SHP77 treated with DMSO at 0.1 percent for 48 hours (cell line): Measurements from ENCODE around the gene EPHA10.

Experiments
- DNase-seq: peaks from one replicate; lab custom pipeline; 2025; lab: John Stamatoyannopoulos, UW

The EPHA10 gene

DNA sequence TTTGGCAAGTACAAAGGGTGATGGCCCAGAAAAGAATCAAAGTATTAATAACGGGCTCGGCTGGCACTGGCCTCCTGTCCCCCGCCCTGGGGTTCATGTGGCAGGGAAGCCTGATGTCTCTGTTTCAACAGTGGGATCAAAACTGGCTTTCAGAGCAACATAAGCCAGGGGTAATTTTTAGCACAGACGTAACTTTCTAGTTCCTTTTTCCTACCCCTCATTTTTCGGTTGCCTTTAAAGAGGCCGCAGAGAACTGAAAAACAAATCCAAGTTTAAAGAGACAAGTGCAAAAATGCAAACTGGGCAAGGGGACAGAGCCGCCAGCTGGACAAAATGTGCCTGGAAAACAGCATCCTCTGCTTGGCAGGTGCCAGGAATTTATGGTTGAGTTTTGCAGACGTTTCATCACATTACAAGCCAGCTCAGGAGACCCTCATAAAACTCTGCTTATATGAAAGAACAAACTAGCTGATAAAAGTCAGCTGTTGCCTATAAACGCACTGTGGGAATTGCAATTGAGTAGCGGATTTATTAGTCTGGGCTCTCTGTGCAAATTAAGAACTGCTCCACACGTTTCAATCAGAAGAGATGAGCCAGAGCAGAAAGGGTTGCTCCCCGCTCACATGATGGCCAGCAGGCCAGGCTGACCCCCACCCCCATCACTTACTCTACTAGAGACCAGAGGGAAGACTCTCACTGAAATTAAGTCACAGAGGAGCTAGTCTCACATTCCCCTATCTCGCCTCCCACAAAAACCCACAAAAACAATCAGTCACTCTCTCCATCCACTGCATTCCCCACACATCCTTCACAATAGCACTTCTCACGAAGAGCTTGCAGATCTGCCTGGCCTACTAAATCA lies 88.4 kb downstream of the EPHA10 start:
- DNase-seq: no peak

DNA sequence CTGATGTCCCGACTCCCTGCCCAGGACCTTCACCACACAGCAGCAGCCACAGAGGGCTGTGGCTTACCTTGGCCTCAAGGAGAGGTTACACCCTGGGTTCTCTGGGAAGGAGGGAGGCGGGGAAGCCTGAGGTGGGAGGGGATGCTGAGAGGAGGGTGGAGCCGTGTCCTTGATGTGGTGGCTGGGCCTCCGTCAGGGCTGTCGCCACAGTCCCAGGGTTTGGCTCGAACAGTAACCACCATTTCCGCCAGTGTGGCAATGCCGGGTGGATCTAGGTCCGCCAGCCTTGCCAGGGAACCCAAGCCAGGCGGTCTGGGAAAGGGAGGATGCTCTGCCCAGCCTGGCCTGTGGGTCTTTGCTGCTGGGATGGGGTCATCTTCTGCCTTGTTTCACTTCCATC lies 91.0 kb downstream of the EPHA10 start:
- DNase-seq: no peak

DNA sequence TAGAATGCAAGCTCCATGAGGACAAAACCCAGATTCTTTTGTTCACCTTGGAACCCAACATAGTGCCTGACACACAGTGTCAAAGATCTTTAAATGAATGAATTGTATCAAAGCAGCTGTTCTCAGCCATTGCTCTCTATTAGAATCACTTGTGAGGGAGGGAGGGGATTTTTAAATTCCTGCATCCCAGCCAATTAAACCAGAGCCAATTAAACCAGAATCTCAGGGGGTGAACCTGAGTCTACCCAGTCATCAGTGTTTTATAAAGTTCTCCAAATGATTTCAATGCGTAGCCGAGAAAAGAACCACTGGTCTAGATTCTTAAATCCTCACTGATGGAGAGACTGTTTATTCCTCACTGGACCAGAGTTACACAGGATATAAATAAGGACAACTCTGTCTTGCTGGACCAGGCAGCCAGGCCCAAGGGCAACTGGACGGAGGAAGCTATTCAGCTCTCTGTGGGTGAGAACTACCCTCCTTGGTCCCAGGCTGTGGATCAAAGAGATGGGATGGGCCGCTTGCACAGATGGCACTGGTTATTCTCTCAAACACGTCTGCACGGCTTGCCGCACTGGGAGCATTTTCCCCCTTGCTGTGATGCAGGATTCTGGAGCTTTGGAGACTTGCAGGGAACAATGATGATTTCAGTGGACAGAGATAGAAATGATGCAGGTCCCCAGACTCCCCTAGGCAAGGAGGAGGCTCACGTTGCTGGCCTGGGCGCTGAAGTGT lies 92.6 kb downstream of the EPHA10 start:
- no peak for DNase-seq

DNA sequence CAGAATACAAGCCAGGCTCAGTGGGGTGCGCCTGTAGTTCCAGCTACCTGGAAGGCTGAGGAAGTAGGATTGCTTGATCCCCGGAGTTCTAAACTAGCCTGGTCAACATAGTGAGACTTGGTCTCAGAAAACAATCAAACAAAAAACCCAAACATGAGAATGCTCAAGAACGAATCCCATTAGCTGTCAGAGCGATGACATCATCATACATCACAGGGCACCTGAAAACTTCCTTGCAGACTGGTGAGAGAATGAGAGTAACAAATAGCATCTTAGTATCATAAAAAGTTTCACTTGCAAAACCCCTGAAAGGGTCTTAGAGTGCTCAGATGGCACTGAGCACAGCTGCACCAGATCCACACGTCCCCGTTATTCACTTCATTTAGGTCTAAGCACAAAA lies 93.7 kb downstream of the EPHA10 start:
- DNase-seq: no peak

DNA sequence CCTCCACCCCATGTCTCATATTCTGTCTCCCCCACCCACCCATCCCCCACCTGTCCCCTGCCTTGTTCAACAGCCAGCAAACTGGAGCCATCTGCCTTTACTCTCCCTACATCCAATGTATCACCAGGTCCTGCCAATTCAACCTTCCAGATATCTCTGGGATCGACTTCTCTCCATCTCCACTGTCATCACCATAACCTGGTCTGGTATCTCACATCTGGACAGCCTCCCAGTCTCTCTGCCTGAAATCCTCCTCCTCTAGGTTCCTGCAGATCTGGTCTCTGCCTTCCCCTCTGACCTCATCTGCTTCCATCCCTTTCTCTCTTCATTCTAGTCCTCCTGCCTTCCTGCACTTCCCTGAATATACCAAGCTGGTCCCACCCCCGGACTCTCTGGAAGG lies 94.8 kb downstream of the EPHA10 start:
- DNase-seq: no peak

DNA sequence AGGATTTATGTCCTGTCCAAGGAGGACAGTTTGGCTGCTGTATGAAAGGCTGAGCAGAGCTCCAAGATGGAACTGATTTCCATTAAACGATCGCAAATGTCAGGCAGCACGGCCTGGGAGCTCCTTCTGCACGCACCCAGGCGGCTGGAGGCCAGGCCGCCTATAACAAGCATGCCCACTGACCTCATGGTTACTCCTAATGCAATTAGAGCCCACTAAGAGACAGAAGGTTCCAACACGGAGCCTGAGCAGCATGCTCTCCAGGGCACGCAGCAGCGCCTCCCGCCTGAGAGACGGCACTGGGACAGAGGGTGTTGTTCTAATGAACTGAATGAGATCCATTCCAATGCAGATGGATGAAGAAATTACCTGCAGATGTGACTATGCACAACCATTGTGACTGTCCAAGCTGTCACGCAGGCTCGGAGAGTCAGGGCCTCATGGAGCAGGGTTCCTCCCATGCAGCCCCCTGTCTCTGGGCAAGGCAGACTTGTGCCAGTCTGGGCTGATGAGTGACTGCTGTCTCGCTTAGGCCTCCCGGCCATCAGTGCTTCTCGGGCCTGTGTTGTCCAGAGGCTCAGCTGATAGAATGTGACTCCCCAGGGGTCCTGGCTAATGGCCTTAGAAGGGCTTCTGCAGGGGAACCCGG lies 97.8 kb downstream of the EPHA10 start:
- DNase-seq: no peak

DNA sequence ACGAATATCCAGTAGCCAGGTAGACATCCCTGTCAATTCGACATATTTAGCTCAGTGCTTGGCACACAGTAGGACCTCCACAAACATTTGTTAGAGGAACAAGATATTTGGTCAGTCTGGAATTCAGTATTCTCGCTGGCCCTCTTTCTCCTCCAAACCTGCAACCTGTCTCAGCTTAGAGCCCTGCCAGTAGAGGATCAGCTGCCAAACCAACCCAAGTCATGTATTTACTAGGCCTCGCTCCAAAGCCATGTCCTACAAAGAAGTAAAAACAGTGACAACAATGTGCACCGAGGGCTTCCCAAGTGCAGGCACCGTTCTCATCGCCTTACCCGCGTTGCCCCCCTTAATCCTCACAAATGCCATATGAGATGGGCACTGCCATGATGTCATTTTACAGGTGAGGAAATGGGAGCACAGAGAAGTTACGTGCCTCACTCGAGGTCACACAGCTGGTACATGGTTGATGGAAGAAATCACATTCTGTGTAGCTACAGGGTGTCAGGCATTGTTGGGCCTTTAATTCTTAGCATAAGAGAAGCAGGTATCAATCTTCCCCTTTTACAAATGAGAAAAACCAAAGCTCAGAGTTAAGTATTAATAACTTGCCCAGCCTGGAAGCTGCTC lies 98.6 kb downstream of the EPHA10 start:
- no peak for DNase-seq
